ENCODE data around the gene TCF7L1. TPM values are rescaled to one million over a fixed set of nuclear protein-coding genes. Genes with fewer than 3 reads are reported as not detected.
A peak's percentile ranks its signal among the peaks of the same experiment; 100 is the strongest.

TCF7L1 gene
- total RNA-seq, 1 experiment from 2014 or later: 30.4 TPM

DNA sequence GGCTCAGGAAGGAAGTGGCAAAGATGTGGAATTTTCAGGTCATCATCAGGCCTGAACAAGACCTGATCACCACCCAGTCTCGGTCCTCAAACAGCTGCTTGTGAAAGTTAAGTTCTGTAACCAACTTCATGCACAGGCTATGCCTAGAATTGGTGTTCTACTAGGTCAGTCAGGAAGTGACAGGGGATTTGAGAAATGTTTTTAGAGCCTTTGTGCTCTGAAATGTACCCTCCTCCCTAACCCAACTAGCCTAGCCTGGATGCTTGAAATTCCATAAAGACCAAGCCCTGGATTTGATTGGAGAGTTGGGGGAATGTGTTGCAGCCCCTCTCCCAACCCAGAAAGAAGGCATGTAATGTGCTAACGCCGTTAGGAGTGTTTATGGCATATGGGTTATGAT is 131.3 kb downstream of the TCF7L1 start:
- Histone ChIP-seq H3K4me3 (ENCODE audit: low read depth in 2 of 2, low read length in 2 of 2) (no peak overlapping the region), H3K27ac (ENCODE audit: low read length) (peak overlapping the region; percentile 10), H3K27me3 (ENCODE audit: control insufficient read depth, insufficient read depth, low read length) (no peaks in the 10 kb centered on the region), H3K36me3 (ENCODE audit: control insufficient read depth, insufficient read depth, low read length) (no peaks in the 10 kb centered on the region), H3K9me3 (ENCODE audit: control insufficient read depth, insufficient read depth, low read depth, low read length) (no peaks in the 10 kb centered on the region), H3K4me1 (ENCODE audit: control insufficient read depth, insufficient read depth, low read length) (peaks cover 36% of the 10 kb centered on the region)
- BruUV-seq (replicated peaks): no TSS peak
- in situ Hi-C loops (cut with HindIII; ENCODE audit: low pct_unique_long_range_greater_than_20kb, low sequenced_read_pairs) (no loop called here), intact Hi-C loops (cut with micrococcal nuclease; ENCODE audit: unreplicated experiment) (no loop called here)
- DNase-seq (ENCODE audit: low read depth, low spot score) (no peak), ATAC-seq (no peak)
- TF ChIP-seq POLR2AphosphoS5 (IDR thresholded peaks at IDR 0.05; ENCODE audit: low read depth, low read length) (no peak), TCF7L2 (IDR thresholded peaks at IDR 0.05; ENCODE audit: low read depth, low read length) (no peak), SIN3A (IDR thresholded peaks at IDR 0.05; ENCODE audit: borderline replicate concordance, insufficient read depth, low read depth, low read length) (no peak)
- TF ChIP-seq, protein P1, sequence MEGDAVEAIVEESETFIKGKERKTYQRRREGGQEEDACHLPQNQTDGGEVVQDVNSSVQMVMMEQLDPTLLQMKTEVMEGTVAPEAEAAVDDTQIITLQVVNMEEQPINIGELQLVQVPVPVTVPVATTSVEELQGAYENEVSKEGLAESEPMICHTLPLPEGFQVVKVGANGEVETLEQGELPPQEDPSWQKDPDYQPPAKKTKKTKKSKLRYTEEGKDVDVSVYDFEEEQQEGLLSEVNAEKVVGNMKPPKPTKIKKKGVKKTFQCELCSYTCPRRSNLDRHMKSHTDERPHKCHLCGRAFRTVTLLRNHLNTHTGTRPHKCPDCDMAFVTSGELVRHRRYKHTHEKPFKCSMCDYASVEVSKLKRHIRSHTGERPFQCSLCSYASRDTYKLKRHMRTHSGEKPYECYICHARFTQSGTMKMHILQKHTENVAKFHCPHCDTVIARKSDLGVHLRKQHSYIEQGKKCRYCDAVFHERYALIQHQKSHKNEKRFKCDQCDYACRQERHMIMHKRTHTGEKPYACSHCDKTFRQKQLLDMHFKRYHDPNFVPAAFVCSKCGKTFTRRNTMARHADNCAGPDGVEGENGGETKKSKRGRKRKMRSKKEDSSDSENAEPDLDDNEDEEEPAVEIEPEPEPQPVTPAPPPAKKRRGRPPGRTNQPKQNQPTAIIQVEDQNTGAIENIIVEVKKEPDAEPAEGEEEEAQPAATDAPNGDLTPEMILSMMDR (IDR thresholded peaks at IDR 0.05): no peak
- POLR2A ChIA-PET: interaction anchor here (0.5 kb wide), 1 partner anchor 358 kb away, joined by 3 read pairs; no protein-coding TSS in a partner anchor
- CTCF ChIA-PET: no interaction called here

DNA sequence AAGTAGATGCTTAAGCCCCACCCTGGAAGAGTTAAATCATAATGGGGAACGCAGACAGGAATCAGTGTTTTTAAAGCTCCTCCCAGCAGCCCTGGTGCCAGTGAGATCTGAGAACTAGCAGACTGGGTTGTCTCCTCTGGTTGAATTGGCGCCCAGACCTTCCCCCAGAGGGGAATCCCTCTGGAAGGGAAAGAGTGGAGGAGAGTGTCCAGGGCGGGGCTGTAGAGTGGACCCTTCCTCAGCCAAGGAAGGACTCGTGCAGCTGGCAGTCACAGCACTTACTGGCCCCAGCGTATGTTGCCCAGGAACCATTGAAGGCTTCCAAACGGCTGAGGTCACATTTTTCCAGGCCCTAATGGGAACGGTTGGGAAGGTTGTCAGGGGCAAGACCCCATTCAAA is 132.1 kb downstream of the TCF7L1 start:
- POLR2A ChIA-PET: interaction anchor here (0.5 kb wide), 1 partner anchor 357 kb away, joined by 3 read pairs; no protein-coding TSS in a partner anchor
- no TSS peak for BruUV-seq (replicated peaks)
- no peak overlapping the region for H3K4me3 ChIP-seq (ENCODE audit: low read depth in 2 of 2, low read length in 2 of 2)
- in situ Hi-C loops (cut with HindIII; ENCODE audit: low pct_unique_long_range_greater_than_20kb, low sequenced_read_pairs) (no loop called here), intact Hi-C loops (cut with micrococcal nuclease; ENCODE audit: unreplicated experiment) (no loop called here)
- H3K36me3 ChIP-seq (ENCODE audit: control insufficient read depth, insufficient read depth, low read length): no peaks in the 10 kb centered on the region
- peak overlapping the region; percentile 10; the same call in 1 of the 2 replicates for H3K27ac ChIP-seq (ENCODE audit: low read length)
- CTCF ChIA-PET: interaction anchor here (0.5 kb wide), 1 partner anchor 20 kb away, joined by 4 read pairs; no protein-coding TSS in a partner anchor
- H3K9me3 ChIP-seq (ENCODE audit: control insufficient read depth, insufficient read depth, low read depth, low read length): no peaks in the 10 kb centered on the region
- H3K4me1 ChIP-seq (ENCODE audit: control insufficient read depth, insufficient read depth, low read length): peaks cover 32% of the 10 kb centered on the region
- H3K27me3 ChIP-seq (ENCODE audit: control insufficient read depth, insufficient read depth, low read length): no peaks in the 10 kb centered on the region
- DNase-seq (ENCODE audit: low read depth, low spot score) (no peak), ATAC-seq (no peak)
- TF ChIP-seq, protein P2, sequence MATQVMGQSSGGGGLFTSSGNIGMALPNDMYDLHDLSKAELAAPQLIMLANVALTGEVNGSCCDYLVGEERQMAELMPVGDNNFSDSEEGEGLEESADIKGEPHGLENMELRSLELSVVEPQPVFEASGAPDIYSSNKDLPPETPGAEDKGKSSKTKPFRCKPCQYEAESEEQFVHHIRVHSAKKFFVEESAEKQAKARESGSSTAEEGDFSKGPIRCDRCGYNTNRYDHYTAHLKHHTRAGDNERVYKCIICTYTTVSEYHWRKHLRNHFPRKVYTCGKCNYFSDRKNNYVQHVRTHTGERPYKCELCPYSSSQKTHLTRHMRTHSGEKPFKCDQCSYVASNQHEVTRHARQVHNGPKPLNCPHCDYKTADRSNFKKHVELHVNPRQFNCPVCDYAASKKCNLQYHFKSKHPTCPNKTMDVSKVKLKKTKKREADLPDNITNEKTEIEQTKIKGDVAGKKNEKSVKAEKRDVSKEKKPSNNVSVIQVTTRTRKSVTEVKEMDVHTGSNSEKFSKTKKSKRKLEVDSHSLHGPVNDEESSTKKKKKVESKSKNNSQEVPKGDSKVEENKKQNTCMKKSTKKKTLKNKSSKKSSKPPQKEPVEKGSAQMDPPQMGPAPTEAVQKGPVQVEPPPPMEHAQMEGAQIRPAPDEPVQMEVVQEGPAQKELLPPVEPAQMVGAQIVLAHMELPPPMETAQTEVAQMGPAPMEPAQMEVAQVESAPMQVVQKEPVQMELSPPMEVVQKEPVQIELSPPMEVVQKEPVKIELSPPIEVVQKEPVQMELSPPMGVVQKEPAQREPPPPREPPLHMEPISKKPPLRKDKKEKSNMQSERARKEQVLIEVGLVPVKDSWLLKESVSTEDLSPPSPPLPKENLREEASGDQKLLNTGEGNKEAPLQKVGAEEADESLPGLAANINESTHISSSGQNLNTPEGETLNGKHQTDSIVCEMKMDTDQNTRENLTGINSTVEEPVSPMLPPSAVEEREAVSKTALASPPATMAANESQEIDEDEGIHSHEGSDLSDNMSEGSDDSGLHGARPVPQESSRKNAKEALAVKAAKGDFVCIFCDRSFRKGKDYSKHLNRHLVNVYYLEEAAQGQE (IDR thresholded peaks at IDR 0.05; ENCODE audit: insufficient read depth in 1 of 2, low read depth in 2 of 2, low read length in 1 of 2): no peak
- TF ChIP-seq POLR2AphosphoS5 (IDR thresholded peaks at IDR 0.05; ENCODE audit: low read depth, low read length) (no peak), SIN3A (IDR thresholded peaks at IDR 0.05; ENCODE audit: borderline replicate concordance, insufficient read depth, low read depth, low read length) (no peak), TCF7L2 (IDR thresholded peaks at IDR 0.05; ENCODE audit: low read depth, low read length) (no peak)
- TF ChIP-seq, protein P1 (IDR thresholded peaks at IDR 0.05): no peak

Measured in Panc1 (cell line).